H9 (cell line): ENCODE measurements around the gene TM2D1. TPM values are rescaled to one million over a fixed set of nuclear protein-coding genes. Genes with fewer than 3 reads are reported as not detected.

Experiments
- DNase-seq: peaks from one replicate; pipeline ENCODE4 v3.0.0-alpha.2; 2017
- H2AFZ ChIP-seq: one replicate; pipeline ENCODE4 v1.6.1; 2013; ENCODE audit warnings: mild to moderate bottlenecking, low read length, control low read depth, moderate library complexity
- H2AK5ac ChIP-seq: 2 replicates; pipeline ENCODE4 v1.6.1; 2013; ENCODE audit warnings: low read length, control low read depth, mixed read lengths; ENCODE audit not compliant: insufficient read length
- H2BK120ac ChIP-seq: one replicate; pipeline ENCODE4 v1.6.1; 2013; ENCODE audit warnings: low read depth, mild to moderate bottlenecking, low read length, control low read depth, inconsistent platforms; ENCODE audit not compliant: poor library complexity, severe bottlenecking
- H2BK12ac ChIP-seq: 2 replicates; pipeline ENCODE4 v1.6.1; 2013; ENCODE audit warnings: low read length, control low read depth, mixed read lengths, low read depth; ENCODE audit not compliant: insufficient read length
- H2BK15ac ChIP-seq: 2 replicates; pipeline ENCODE4 v1.6.1; 2013; ENCODE audit warnings: low read depth, low read length, control low read depth
- H2BK20ac ChIP-seq: one replicate; pipeline ENCODE4 v1.6.1; 2013; ENCODE audit warnings: low read depth, mild to moderate bottlenecking, low read length, control low read depth, inconsistent platforms; ENCODE audit not compliant: poor library complexity, severe bottlenecking
- H2BK5ac ChIP-seq: 2 replicates; pipeline ENCODE4 v1.6.1; 2013; ENCODE audit warnings: low read length, control low read depth, mixed read lengths; ENCODE audit not compliant: insufficient read length
- H3K14ac ChIP-seq: 2 replicates; pipeline ENCODE4 v1.6.1; 2013; ENCODE audit warnings: low read length, control low read depth; ENCODE audit not compliant: insufficient read depth
- H3K18ac ChIP-seq: 2 replicates; pipeline ENCODE4 v1.6.1; 2013; ENCODE audit warnings: low read depth, mild to moderate bottlenecking, mixed read lengths, low read length, control low read depth; ENCODE audit not compliant: insufficient read length
- H3K23ac ChIP-seq: 2 replicates; pipeline ENCODE4 v1.6.1; 2013; ENCODE audit warnings: low read length, control low read depth, mixed read lengths, low read depth; ENCODE audit not compliant: insufficient read length
- H3K23me2 ChIP-seq: 2 replicates; pipeline ENCODE4 v1.6.1; 2013; ENCODE audit warnings: low read depth, mild to moderate bottlenecking, mixed read lengths, low read length, control low read depth; ENCODE audit not compliant: insufficient read length, poor library complexity, severe bottlenecking
- H3K27ac ChIP-seq: 2 replicates; pipeline ENCODE4 v1.5.1; 2013; ENCODE audit warnings: low read length, control low read depth, mixed read lengths, low read depth; ENCODE audit not compliant: insufficient read length
- H3K27me3 ChIP-seq: 2 replicates; pipeline ENCODE4 v1.6.1; 2013; ENCODE audit warnings: low read length, control low read depth, inconsistent platforms; ENCODE audit not compliant: insufficient read depth
- H3K4ac ChIP-seq: 2 replicates; pipeline ENCODE4 v1.6.1; 2013; ENCODE audit warnings: low read depth, mild to moderate bottlenecking, control low read depth, inconsistent platforms, low read length, moderate library complexity
- H3K4me1 ChIP-seq: 2 replicates; pipeline ENCODE4 v1.6.1; 2013; ENCODE audit warnings: low read length, control low read depth, inconsistent platforms; ENCODE audit not compliant: insufficient read depth
- H3K4me2 ChIP-seq: 2 replicates; pipeline ENCODE4 v1.6.1; 2013; ENCODE audit warnings: low read length, control low read depth, mixed read lengths; ENCODE audit not compliant: insufficient read length, insufficient read depth
- H3K56ac ChIP-seq: 2 replicates; pipeline ENCODE4 v1.6.1; 2013; ENCODE audit warnings: low read depth, mild to moderate bottlenecking, mixed read lengths, low read length, control low read depth; ENCODE audit not compliant: insufficient read length
- H3K79me1 ChIP-seq: 2 replicates; pipeline ENCODE4 v1.6.1; 2013; ENCODE audit warnings: low read depth, mild to moderate bottlenecking, moderate library complexity, low read length, control low read depth, inconsistent platforms; ENCODE audit not compliant: insufficient read depth, poor library complexity, severe bottlenecking
- H3K79me2 ChIP-seq: 2 replicates; pipeline ENCODE4 v1.6.1; 2013; ENCODE audit warnings: low read length, control low read depth, inconsistent platforms; ENCODE audit not compliant: insufficient read depth
- H3K9ac ChIP-seq: 2 replicates; pipeline ENCODE4 v1.6.1; 2013; ENCODE audit warnings: low read length, control low read depth, mixed read lengths; ENCODE audit not compliant: insufficient read length; ENCODE audit errors: extremely low read depth
- H3K9me3 ChIP-seq: one replicate; pipeline ENCODE4 v1.6.1; 2013; ENCODE audit warnings: low read depth, low read length, inconsistent platforms; ENCODE audit not compliant: control insufficient read depth
- H3T11ph ChIP-seq: one replicate; pipeline ENCODE4 v1.6.1; 2013; ENCODE audit warnings: mild to moderate bottlenecking, low read length, control low read depth, inconsistent platforms
- H4K20me1 ChIP-seq: one replicate; pipeline ENCODE4 v1.6.1; 2013; ENCODE audit not compliant: control insufficient read depth, insufficient read length, insufficient read depth
- H4K5ac ChIP-seq: 2 replicates; pipeline ENCODE4 v1.6.1; 2013; ENCODE audit warnings: low read depth, mild to moderate bottlenecking, mixed read lengths, low read length, control low read depth; ENCODE audit not compliant: insufficient read length
- H4K8ac ChIP-seq: replicated peaks from 2 replicates; pipeline ENCODE4 v1.6.1; 2013; ENCODE audit warnings: low read length, control low read depth, mixed read lengths, low read depth; ENCODE audit not compliant: insufficient read length
- H4K91ac ChIP-seq: 2 replicates; pipeline ENCODE4 v1.6.1; 2013; ENCODE audit warnings: low read depth, mild to moderate bottlenecking, moderate library complexity, mixed read lengths, low read length, control low read depth; ENCODE audit not compliant: insufficient read length
- H3K27ac Mint-ChIP-seq, 3 experiments: 2 replicates in 2 of 3; 3 replicates in 1 of 3; pipeline ENCODE4 v1.8.0; 2020 to 2021; ENCODE audit warnings: mixed read lengths in 3 of 3, mild to moderate bottlenecking in 1 of 3, moderate library complexity in 1 of 3
- H3K27me3 Mint-ChIP-seq: 2 replicates; pipeline ENCODE4 v1.8.0; 2021; ENCODE audit warnings: low read depth, mild to moderate bottlenecking, moderate library complexity, mixed read lengths
- H3K36me3 Mint-ChIP-seq, 3 experiments: 2 replicates in 2 of 3; 3 replicates in 1 of 3; pipeline ENCODE4 v1.8.0; 2020 to 2021; ENCODE audit warnings: low read depth in 3 of 3, mixed read lengths in 3 of 3; ENCODE audit not compliant: insufficient read depth in 1 of 3
- H3K4me1 Mint-ChIP-seq, 2 experiments: 2 replicates each; pipeline ENCODE4 v1.8.0; 2020; ENCODE audit warnings: mixed read lengths in 2 of 2
- H3K4me3 Mint-ChIP-seq, 2 experiments: 2 replicates in 1 of 2; 3 replicates in 1 of 2; pipeline ENCODE4 v1.8.0; 2020 to 2021; ENCODE audit warnings: mild to moderate bottlenecking in 2 of 2, mixed read lengths in 2 of 2, moderate library complexity in 1 of 2
- H3K9me3 Mint-ChIP-seq, 2 experiments: 2 replicates in 1 of 2; 3 replicates in 1 of 2; pipeline ENCODE4 v1.8.0; 2020; ENCODE audit warnings: mild to moderate bottlenecking in 2 of 2, mixed read lengths in 2 of 2, moderate library complexity in 1 of 2
- WGBS: extraction: QIAGEN DNeasy Blood & Tissue Kit; methylation state at CpG from one replicate; pipeline ENCODE4 v1.1.7; 2013; ENCODE audit warnings: missing lambda C conversion rate, low lambda C conversion rate, mixed read lengths; ENCODE audit not compliant: insufficient read length; ENCODE audit errors: extremely low coverage; 5-methylcytosine and 5-hydroxymethylcytosine counted together
- total RNA-seq: library from RNA; stranded (reverse); gene quantifications from 2 replicates; pipeline ENCODE4 v1.2.1, GENCODE V29; 2021
- TF ChIP-seq, protein P1 (sequence below): fragments of 200-600 bp; sonication (generic); conservative IDR thresholded peaks from 3 replicates; pipeline ENCODE4 v1.8.0; 2021; ENCODE audit warnings: antibody characterized with exemption, mild to moderate bottlenecking

Gene TM2D1
- total RNA-seq, 1 experiment from 2014 or later, result 20.3 TPM

DNA sequence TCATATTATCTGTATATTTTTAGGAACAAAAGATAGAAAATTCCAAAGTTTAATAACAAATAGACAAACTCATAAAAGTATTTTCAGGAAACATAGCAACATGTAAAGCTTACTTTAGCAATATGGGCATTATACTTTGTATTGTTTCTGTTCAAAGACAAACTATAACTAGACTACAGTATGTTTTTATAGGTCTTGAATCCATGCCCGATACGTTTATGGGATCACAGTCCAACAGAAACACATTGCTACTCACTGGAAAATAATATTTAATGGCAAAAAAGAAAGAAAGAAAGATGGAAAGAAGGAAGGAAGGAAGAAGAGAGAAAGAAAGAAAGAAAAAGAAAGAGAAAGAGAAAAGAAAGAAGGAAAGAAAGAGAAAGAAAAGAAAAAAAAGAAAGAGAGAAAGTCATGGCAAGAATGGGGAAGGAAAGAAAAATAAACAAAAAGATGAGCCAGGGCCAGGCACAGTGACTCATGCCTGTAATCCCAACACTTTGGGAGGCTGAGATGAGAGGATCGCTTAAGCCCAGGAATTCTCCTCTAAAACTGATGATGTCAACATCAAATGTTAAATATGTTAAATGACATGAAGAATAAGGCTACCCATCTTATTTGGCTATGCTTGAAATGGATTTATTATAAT, 32.7 kb downstream of the TM2D1 start:
- Mint-ChIP-seq H3K27ac (no peak overlapping the region), H3K9me3 (no peaks in the 10 kb centered on the region), H3K4me1 (no peaks in the 10 kb centered on the region), H3K27me3 (no peaks in the 10 kb centered on the region), H3K36me3 (peaks cover 0 to 8% (median 4%) of the 10 kb centered on the region in 3 experiments; a peak in 4 of 7 replicates), H3K4me3 (no peak overlapping the region)
- Histone ChIP-seq H3K27ac (no peak overlapping the region), H3T11ph (no peak overlapping the region), H3K9me3 (no peaks in the 10 kb centered on the region), H3K27me3 (no peaks in the 10 kb centered on the region), H3K56ac (no peak overlapping the region), H4K5ac (no peak overlapping the region), H2BK12ac (no peak overlapping the region), H2AFZ (no peak overlapping the region), H3K4me1 (no peaks in the 10 kb centered on the region), H2BK20ac (no peak overlapping the region), H3K79me2 (no peaks in the 10 kb centered on the region), H3K14ac (no peak overlapping the region), H3K9ac (no peak overlapping the region), H3K4me2 (no peak overlapping the region), H4K8ac (no peak overlapping the region), H2BK15ac (no peak overlapping the region), H3K18ac (no peak overlapping the region), H2BK120ac (no peak overlapping the region), H4K20me1 (no peaks in the 10 kb centered on the region), H2BK5ac (no peak overlapping the region), H3K79me1 (no peaks in the 10 kb centered on the region), H3K23me2 (no peaks in the 10 kb centered on the region), H4K91ac (no peak overlapping the region), H3K23ac (no peak overlapping the region), H2AK5ac (no peak overlapping the region), H3K4ac (no peak overlapping the region)
- no CpG with 5 or more reads among the region's 3 CpGs for WGBS
- TF ChIP-seq, protein P1, sequence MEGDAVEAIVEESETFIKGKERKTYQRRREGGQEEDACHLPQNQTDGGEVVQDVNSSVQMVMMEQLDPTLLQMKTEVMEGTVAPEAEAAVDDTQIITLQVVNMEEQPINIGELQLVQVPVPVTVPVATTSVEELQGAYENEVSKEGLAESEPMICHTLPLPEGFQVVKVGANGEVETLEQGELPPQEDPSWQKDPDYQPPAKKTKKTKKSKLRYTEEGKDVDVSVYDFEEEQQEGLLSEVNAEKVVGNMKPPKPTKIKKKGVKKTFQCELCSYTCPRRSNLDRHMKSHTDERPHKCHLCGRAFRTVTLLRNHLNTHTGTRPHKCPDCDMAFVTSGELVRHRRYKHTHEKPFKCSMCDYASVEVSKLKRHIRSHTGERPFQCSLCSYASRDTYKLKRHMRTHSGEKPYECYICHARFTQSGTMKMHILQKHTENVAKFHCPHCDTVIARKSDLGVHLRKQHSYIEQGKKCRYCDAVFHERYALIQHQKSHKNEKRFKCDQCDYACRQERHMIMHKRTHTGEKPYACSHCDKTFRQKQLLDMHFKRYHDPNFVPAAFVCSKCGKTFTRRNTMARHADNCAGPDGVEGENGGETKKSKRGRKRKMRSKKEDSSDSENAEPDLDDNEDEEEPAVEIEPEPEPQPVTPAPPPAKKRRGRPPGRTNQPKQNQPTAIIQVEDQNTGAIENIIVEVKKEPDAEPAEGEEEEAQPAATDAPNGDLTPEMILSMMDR, result no peak
- no peak for DNase-seq
